Stimulated activated CD8-positive, alpha-beta memory T cell treated with anti-CD3 and anti-CD28 coated beads, Interleukin-7, amount 100 ng/mL, for 4 hours (primary cell): ENCODE results near the gene ASPHD2.
"Not testable (repeated sequence)": the region's sequence is repeated elsewhere in the genome, so short reads cannot be mapped to it uniquely, and the experiment has no call there.

Source experiments
- DNase-seq, 2 donors: peaks; one replicate each; pipeline ENCODE4 v3.0.0-alpha.2; 2020; ENCODE audit warnings: low read depth in 2 of 2

ASPHD2 gene, protein sequence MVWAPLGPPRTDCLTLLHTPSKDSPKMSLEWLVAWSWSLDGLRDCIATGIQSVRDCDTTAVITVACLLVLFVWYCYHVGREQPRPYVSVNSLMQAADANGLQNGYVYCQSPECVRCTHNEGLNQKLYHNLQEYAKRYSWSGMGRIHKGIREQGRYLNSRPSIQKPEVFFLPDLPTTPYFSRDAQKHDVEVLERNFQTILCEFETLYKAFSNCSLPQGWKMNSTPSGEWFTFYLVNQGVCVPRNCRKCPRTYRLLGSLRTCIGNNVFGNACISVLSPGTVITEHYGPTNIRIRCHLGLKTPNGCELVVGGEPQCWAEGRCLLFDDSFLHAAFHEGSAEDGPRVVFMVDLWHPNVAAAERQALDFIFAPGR

GRCh38 chr22:26428515-26429457 lies at the start of gene ASPHD2:
Gene ASPHD2 (plus strand): TSS chr22:26429260. CDS start chr22:26433616, 4,356 bp downstream.
- DNase-seq, result peak; percentile 42 to 75

- no peak for DNase-seq
Measured at GRCh38 chr22:26380072-26380830, 48.8 kb upstream of the ASPHD2 start.

DNA sequence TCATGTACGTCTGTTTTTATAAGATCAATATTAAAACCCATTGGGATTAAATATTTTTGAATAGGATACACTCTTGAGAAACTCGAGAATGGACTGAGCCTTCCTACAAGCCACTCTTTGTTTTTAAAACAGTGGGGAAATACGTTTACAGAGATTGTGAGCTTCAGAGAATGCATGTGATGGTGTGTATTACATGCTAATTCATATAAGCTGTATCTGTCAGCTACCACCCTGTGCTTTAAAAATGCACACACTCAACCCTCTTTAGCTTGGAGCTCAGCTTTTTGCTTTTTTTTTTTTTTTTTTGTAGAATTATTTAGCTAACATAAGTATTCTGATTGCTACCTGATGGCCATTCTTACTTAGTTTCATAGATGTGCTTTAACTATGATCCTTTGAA lies 46.3 kb upstream of the ASPHD2 start:
- no peak for DNase-seq

GRCh38 chr22:26383968-26384556 lies 45.0 kb upstream of the ASPHD2 start:
- no peak for DNase-seq

DNA sequence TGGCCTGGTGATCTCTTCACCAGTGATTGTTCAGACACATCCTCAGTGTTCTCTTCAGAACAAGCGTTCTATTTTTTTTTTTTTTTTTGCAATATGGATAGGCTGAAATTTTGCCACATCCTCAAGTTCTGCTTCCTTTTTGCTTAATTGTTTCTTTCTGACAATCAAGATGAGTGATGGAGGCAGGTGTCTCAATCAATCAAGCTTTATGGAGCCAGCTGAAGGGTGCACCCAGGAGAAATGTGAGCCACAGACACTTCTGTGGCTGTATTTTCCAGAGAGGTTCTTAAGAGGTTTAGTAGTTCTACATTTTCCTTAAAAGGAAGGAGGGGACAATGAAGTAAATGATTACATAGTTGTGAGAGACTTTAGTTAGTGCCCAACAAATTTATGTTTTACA lies 43.9 kb upstream of the ASPHD2 start:
- DNase-seq, result no peak

- no peak for DNase-seq
Measured at GRCh38 chr22:26389125-26389524, 39.9 kb upstream of the ASPHD2 start.

DNA sequence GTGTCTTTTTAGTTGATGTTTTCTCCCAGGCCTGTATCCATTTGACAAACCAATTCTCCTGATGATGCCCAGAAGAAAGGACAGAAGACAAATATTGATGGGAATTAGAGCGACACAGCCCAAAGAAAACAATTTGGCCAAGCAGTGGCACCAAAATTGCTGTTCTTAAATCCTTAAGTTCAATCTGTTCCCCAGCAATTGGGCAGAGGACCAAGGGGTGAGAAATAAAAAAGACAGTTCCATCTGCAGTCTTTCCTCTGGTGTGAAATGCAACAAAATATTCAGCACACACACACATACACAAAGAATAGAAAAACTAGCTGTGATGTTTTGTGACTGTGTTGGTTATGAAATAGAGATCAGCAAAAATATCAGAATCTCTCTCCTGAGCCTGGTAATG lies 38.0 kb upstream of the ASPHD2 start:
- no peak for DNase-seq

DNA sequence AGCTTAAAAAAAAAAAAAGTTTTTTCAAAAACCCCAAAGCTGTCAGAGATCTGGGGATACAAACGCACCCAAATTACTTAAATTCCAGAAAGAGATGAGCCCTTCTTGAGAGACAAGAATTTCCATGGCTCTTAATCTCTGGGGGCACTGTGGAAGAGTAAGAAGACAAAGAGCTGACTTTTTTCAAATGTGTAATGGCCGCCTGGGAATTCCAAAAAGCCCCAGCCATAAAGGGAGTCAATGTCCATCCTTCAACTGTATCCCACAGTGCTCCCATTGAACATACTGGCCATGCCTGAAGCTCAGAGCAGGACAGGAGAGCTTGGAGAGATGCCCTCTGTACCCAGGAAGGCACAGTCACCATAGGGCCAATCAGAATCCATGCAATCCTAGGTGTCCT lies 37.4 kb upstream of the ASPHD2 start:
- no peak for DNase-seq

- DNase-seq, result no peak
Measured at GRCh38 chr22:26393929-26394328, 35.1 kb upstream of the ASPHD2 start.

- DNase-seq, result no peak
Measured at GRCh38 chr22:26394777-26395176, 34.3 kb upstream of the ASPHD2 start.

DNA sequence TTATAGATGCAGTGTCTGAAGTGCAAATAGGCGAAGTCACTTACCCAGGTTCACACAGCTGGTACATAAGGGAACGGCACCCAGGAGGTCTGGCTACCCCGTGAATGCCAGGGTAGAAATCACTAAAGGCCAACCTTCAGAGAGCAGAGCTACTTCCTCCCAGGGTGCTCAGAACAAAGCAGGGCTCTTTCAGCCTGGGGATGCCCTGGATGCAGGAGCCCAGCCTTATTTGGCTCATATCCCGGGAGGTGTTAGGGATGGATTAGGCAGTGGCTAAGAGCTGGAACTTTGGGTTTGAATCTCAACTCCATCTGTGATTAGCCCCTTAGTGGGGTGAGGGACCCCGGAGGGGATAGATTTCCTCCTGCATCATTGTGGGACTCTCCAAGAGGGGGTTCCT lies 33.1 kb upstream of the ASPHD2 start:
- DNase-seq, result no peak

- DNase-seq, result peak; percentile 1 to 25
Measured at GRCh38 chr22:26398741-26399153, 30.3 kb upstream of the ASPHD2 start.

DNA sequence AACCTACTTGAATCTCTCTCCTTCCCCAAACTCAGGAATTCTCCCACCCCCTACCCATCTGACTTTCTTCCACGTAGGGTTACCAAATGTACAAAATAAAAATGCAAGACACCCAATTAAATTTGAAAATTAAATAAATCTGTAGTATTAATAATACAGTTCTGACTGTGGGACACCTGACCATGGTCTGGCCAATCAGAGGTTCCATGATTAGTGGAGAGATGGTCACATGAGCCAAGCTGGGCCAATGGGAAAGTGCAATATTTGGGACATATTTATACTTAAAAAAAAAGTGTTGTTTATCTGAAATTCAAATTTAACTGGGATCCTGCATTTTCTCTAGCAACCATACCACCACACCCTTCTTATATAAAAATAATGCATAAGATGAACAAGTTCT lies 29.8 kb upstream of the ASPHD2 start:
- DNase-seq, result no peak

DNA sequence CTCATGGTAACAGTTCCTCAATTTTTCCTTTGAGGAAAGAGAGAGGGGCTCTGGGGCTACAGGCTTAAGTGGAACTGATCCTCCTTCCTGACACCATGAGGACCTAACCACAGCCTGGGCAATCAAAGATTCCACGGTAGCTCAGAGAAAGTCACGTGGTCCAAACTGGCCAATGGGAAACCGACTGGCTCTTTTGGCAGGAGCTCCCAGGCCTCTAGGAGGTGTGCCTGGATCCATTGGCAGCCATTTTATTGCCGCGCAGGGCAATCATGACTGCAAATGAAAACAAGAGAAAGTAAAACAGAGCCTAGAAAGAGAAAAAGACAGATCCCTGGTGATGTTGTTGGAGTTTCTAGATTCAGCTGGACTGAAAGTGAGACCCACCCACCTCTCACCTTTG lies 27.3 kb upstream of the ASPHD2 start:
- no peak for DNase-seq

DNA sequence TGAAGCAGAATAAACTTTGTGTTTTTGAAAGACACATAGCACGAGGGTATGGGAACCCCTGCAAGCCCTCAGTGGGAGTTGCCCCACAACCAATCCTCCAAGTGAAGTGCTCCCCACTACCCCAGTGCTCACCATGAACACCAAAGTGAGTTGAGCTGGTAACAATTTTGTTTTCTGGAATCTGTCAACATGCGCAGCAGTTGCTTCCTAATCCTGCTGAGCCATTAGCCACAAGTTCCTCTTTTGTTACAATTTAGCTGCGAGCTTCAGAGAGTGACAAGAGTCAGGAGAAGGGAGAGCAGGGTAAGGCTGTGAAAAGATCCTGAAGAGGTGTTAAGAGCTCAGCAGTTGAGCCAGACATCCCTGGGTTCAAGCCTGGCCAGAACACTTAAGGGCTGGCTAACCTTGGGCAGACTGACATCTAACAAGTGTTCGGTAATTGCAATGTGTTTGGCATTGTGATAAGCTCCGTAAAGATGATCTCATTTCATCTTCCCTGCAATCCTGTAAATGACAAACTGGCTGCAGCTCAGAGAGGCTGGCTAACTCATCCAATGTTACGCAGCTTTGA lies 24.1 kb upstream of the ASPHD2 start:
- no peak for DNase-seq

GRCh38 chr22:26406118-26406517 lies 22.9 kb upstream of the ASPHD2 start:
- DNase-seq, result no peak

- not testable (repeated sequence) for DNase-seq
Measured at GRCh38 chr22:26408562-26409220, 20.4 kb upstream of the ASPHD2 start.

DNA sequence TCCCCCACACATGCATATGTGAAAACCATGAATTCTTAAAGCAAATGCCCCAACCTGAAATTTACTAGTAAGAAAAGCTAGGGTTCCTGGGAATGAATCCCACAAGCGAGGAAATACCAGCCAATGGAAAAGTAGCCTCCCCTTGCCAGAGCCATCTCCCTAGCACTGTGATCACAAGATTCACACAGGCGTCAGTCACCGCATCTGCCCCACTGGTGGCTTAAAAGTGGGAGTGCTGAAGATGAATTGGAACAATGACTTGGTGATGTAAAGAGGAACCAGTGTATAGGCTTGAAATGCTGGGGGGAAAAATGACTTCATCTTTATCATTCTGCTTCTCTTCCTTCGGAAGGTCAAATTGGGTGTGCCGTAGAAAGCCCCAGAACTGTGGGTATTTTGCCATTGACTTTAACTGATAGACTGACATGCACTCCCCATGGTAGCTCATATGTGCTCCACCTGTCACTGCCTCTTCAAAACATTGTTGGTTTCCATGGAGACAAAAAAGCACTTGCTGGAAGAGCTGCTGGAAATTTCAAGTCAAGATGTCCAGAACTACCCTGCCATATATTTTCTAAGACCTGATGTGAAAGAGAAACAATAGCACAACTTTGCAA lies 19.2 kb upstream of the ASPHD2 start:
- DNase-seq, result no peak

- no peak for DNase-seq
Measured at GRCh38 chr22:26410386-26410785, 18.7 kb upstream of the ASPHD2 start.

GRCh38 chr22:26414347-26414746 lies 14.7 kb upstream of the ASPHD2 start:
- no peak for DNase-seq
